Memory B cell (primary cell): ENCODE measurements around the gene FUOM.

Experiments used
- ATAC-seq: fragments of 150-1000 bp; cut with Tn5 transposase; 2 replicates; pipeline ENCODE4 v1.10.0; 2021; ENCODE audit warnings: low read depth, mild to moderate bottlenecking, moderate library complexity
- DNase-seq, 2 donors: peaks; one replicate each; pipeline ENCODE4 v3.0.0; 2022; ENCODE audit warnings: low spot score in 2 of 2
- H3K27ac Mint-ChIP-seq: one replicate; pipeline ENCODE4 v1.8.0; 2022; ENCODE audit warnings: mild to moderate bottlenecking, moderate library complexity, mixed read lengths
- H3K27me3 Mint-ChIP-seq: one replicate; pipeline ENCODE4 v1.8.0; 2022; ENCODE audit warnings: mixed read lengths
- H3K36me3 Mint-ChIP-seq: one replicate; pipeline ENCODE4 v1.8.0; 2022; ENCODE audit warnings: mild to moderate bottlenecking, mixed read lengths
- H3K4me1 Mint-ChIP-seq: one replicate; pipeline ENCODE4 v1.8.0; 2022; ENCODE audit warnings: mixed read lengths
- H3K4me3 Mint-ChIP-seq: one replicate; pipeline ENCODE4 v1.8.0; 2022; ENCODE audit warnings: mild to moderate bottlenecking, moderate library complexity, mixed read lengths
- H3K9me3 Mint-ChIP-seq: one replicate; pipeline ENCODE4 v1.8.0; 2022; ENCODE audit warnings: mixed read lengths

The FUOM gene

GRCh38 chr10:133355991-133356390 lies 1.8 kb downstream of the FUOM start:
- Mint-ChIP-seq H3K36me3 (no peaks in the 10 kb centered on the region), H3K4me1 (peaks cover 3% of the 10 kb centered on the region), H3K4me3 (peak overlapping the region; percentile 80), H3K27ac (no peak overlapping the region), H3K9me3 (no peaks in the 10 kb centered on the region), H3K27me3 (no peaks in the 10 kb centered on the region)
- ATAC-seq (no peak), DNase-seq (no peak)

GRCh38 chr10:133355266-133355665 lies 2.6 kb downstream of the FUOM start:
- peaks cover 3% of the 10 kb centered on the region for H3K4me1 Mint-ChIP-seq
- no peak for ATAC-seq
- H3K27ac Mint-ChIP-seq: no peak overlapping the region
- H3K4me3 Mint-ChIP-seq: no peak overlapping the region
- no peak for DNase-seq
- H3K36me3 Mint-ChIP-seq: no peaks in the 10 kb centered on the region
- no peaks in the 10 kb centered on the region for H3K27me3 Mint-ChIP-seq
- no peaks in the 10 kb centered on the region for H3K9me3 Mint-ChIP-seq

- no peaks in the 10 kb centered on the region for H3K9me3 Mint-ChIP-seq
- ATAC-seq: no peak
- H3K4me1 Mint-ChIP-seq: peaks cover 3% of the 10 kb centered on the region
- H3K4me3 Mint-ChIP-seq: no peak overlapping the region
- H3K27me3 Mint-ChIP-seq: no peaks in the 10 kb centered on the region
- no peak for DNase-seq
- H3K27ac Mint-ChIP-seq: no peak overlapping the region
- no peaks in the 10 kb centered on the region for H3K36me3 Mint-ChIP-seq
These were observed 3.1 kb downstream of the FUOM start for GRCh38 chr10:133354672-133355240.

- H3K4me1 Mint-ChIP-seq: peaks cover 6% of the 10 kb centered on the region
- no peak overlapping the region for H3K4me3 Mint-ChIP-seq
- ATAC-seq (no peak), DNase-seq (no peak)
- no peak overlapping the region for H3K27ac Mint-ChIP-seq
- H3K27me3 Mint-ChIP-seq: peaks cover 3% of the 10 kb centered on the region
- H3K9me3 Mint-ChIP-seq: peaks cover 1% of the 10 kb centered on the region
- H3K36me3 Mint-ChIP-seq: no peaks in the 10 kb centered on the region
These were observed 3.7 kb downstream of the FUOM start for GRCh38 chr10:133353988-133354605.

- H3K27ac Mint-ChIP-seq: no peak overlapping the region
- H3K27me3 Mint-ChIP-seq: peaks cover 6% of the 10 kb centered on the region
- no peak for ATAC-seq
- no peaks in the 10 kb centered on the region for H3K36me3 Mint-ChIP-seq
- peaks cover 8% of the 10 kb centered on the region for H3K4me1 Mint-ChIP-seq
- no peak for DNase-seq
- peaks cover 2% of the 10 kb centered on the region for H3K9me3 Mint-ChIP-seq
- H3K4me3 Mint-ChIP-seq: no peak overlapping the region
These were observed 4.4 kb downstream of the FUOM start for GRCh38 chr10:133353202-133353959.

GRCh38 chr10:133351408-133352318 lies 6.2 kb downstream of the FUOM start:
- no peak overlapping the region for H3K4me3 Mint-ChIP-seq
- H3K36me3 Mint-ChIP-seq: no peaks in the 10 kb centered on the region
- no peak for DNase-seq
- H3K4me1 Mint-ChIP-seq: peaks cover 8% of the 10 kb centered on the region
- peaks cover 6% of the 10 kb centered on the region for H3K27me3 Mint-ChIP-seq
- no peak overlapping the region for H3K27ac Mint-ChIP-seq
- no peak for ATAC-seq
- peaks cover 2% of the 10 kb centered on the region for H3K9me3 Mint-ChIP-seq

GRCh38 chr10:133350950-133351329 lies 6.9 kb downstream of the FUOM start:
- ATAC-seq (no peak), DNase-seq (no peak)
- Mint-ChIP-seq H3K27me3 (peaks cover 10% of the 10 kb centered on the region), H3K9me3 (peaks cover 2% of the 10 kb centered on the region), H3K4me3 (no peak overlapping the region), H3K36me3 (no peaks in the 10 kb centered on the region), H3K4me1 (peaks cover 9% of the 10 kb centered on the region), H3K27ac (no peak overlapping the region)

GRCh38 chr10:133350283-133350949 lies 7.4 kb downstream of the FUOM start:
- Mint-ChIP-seq H3K9me3 (peaks cover 2% of the 10 kb centered on the region), H3K36me3 (no peaks in the 10 kb centered on the region)
- no peak for ATAC-seq

GRCh38 chr10:133349577-133350011 lies 8.2 kb downstream of the FUOM start:
- DNase-seq: no peak
- ATAC-seq: no peak
- no peaks in the 10 kb centered on the region for H3K36me3 Mint-ChIP-seq
- peaks cover 18% of the 10 kb centered on the region for H3K27me3 Mint-ChIP-seq
- H3K27ac Mint-ChIP-seq: no peak overlapping the region
- H3K4me1 Mint-ChIP-seq: peaks cover 9% of the 10 kb centered on the region
- no peak overlapping the region for H3K4me3 Mint-ChIP-seq
- H3K9me3 Mint-ChIP-seq: peaks cover 2% of the 10 kb centered on the region

More at GRCh38 chr10:133350283-133350949, 7.4 kb downstream of the FUOM start:
- Mint-ChIP-seq H3K4me3 (no peak overlapping the region), H3K4me1 (peaks cover 9% of the 10 kb centered on the region), H3K27me3 (peaks cover 15% of the 10 kb centered on the region), H3K27ac (no peak overlapping the region)
- DNase-seq: no peak

- peaks cover 2% of the 10 kb centered on the region for H3K9me3 Mint-ChIP-seq
- peaks cover 19% of the 10 kb centered on the region for H3K27me3 Mint-ChIP-seq
- peaks cover 9% of the 10 kb centered on the region for H3K4me1 Mint-ChIP-seq
- H3K4me3 Mint-ChIP-seq: no peak overlapping the region
- peak overlapping the region; percentile 1 for H3K27ac Mint-ChIP-seq
- no peak for DNase-seq
- no peak for ATAC-seq
- H3K36me3 Mint-ChIP-seq: no peaks in the 10 kb centered on the region
These were observed 8.7 kb downstream of the FUOM start for GRCh38 chr10:133349160-133349568.

- ATAC-seq (no peak), DNase-seq (no peak)
- Mint-ChIP-seq H3K4me3 (no peak overlapping the region), H3K4me1 (peaks cover 9% of the 10 kb centered on the region), H3K27me3 (peaks cover 19% of the 10 kb centered on the region), H3K36me3 (no peaks in the 10 kb centered on the region), H3K27ac (no peak overlapping the region), H3K9me3 (peaks cover 2% of the 10 kb centered on the region)
These were observed 9.9 kb downstream of the FUOM start for GRCh38 chr10:133347710-133348517.

- peaks cover 2% of the 10 kb centered on the region for H3K9me3 Mint-ChIP-seq
- H3K27ac Mint-ChIP-seq: no peak overlapping the region
- no peak for DNase-seq
- H3K27me3 Mint-ChIP-seq: peaks cover 25% of the 10 kb centered on the region
- H3K4me3 Mint-ChIP-seq: no peak overlapping the region
- H3K36me3 Mint-ChIP-seq: no peaks in the 10 kb centered on the region
- peaks cover 9% of the 10 kb centered on the region for H3K4me1 Mint-ChIP-seq
- ATAC-seq: no peak
These were observed 11.4 kb downstream of the FUOM start for GRCh38 chr10:133346413-133346812.

- DNase-seq (no peak), ATAC-seq (no peak)
- Mint-ChIP-seq H3K9me3 (peaks cover 2% of the 10 kb centered on the region), H3K4me3 (no peak overlapping the region), H3K27me3 (peaks cover 23% of the 10 kb centered on the region), H3K27ac (no peak overlapping the region), H3K4me1 (peaks cover 7% of the 10 kb centered on the region), H3K36me3 (no peaks in the 10 kb centered on the region)
These were observed 13.6 kb downstream of the FUOM start for GRCh38 chr10:133344236-133344635.
